ENCODE data around the gene METTL27.

The METTL27 gene

GRCh38 chr7:73842067-73842976, at the start of gene METTL27:
Gene METTL27 (minus strand): TSS chr7:73842516. CDS start chr7:73842140, 376 bp downstream.
- TF ChIP-seq L3MBTL2 (conservative IDR thresholded peaks at IDR 0.05) (peak; percentile 39), FOXK2 (IDR thresholded peaks at IDR 0.05) (no peak)
- CTCF ChIA-PET: interaction anchor here (0.6 to 1.1 kb wide), 4 partner anchors 8 to 103 kb away, joined by 3 to 5 read pairs (median 4); no protein-coding TSS in a partner anchor
- POLR2A ChIA-PET: interaction anchor here (0.5 to 1.4 kb wide), 13 partner anchors 8 to 105 kb away, joined by 3 to 10 read pairs (median 3); partner anchors contain the start of gene ABHD11
- DNase-seq (ENCODE audit: extremely low spot score): peak; percentile 95

GRCh38 chr7:73891178-73891885, 49.0 kb upstream of the METTL27 start:
- POLR2A ChIA-PET: interaction anchor here (0.6 kb wide), 1 partner anchor 31 kb away, joined by 3 read pairs; no protein-coding TSS in a partner anchor
- TF ChIP-seq NFRKB (IDR thresholded peaks at IDR 0.05) (no peak), PKNOX1 (IDR thresholded peaks at IDR 0.05) (peak; percentile 82)
- CTCF ChIA-PET: interaction anchor here (1.2 kb wide), 1 partner anchor 10 kb away, joined by 7 read pairs; no protein-coding TSS in a partner anchor
- DNase-seq (ENCODE audit: extremely low spot score): no peak

GRCh38 chr7:73890555-73891147, 48.3 kb upstream of the METTL27 start:
- POLR2A ChIA-PET: no interaction called here
- CTCF ChIA-PET: no interaction called here
- DNase-seq (ENCODE audit: extremely low spot score): no peak
- TF ChIP-seq TARDBP (IDR thresholded peaks at IDR 0.05): no peak
- TF ChIP-seq ARNT (IDR thresholded peaks at IDR 0.05): no peak
- no peak for TF ChIP-seq FOXM1 (IDR thresholded peaks at IDR 0.05; ENCODE audit: borderline replicate concordance)
- TF ChIP-seq HDGF (IDR thresholded peaks at IDR 0.05; ENCODE audit: borderline replicate concordance): no peak
- no peak for TF ChIP-seq FOXK2 (IDR thresholded peaks at IDR 0.05)
- no peak for TF ChIP-seq NFRKB (IDR thresholded peaks at IDR 0.05)
- TF ChIP-seq FOXA1 (IDR thresholded peaks at IDR 0.05): no peak
- TF ChIP-seq ELF4 (IDR thresholded peaks at IDR 0.05): no peak
- TF ChIP-seq CTBP1 (IDR thresholded peaks at IDR 0.05; ENCODE audit: borderline replicate concordance): no peak
- no peak for TF ChIP-seq SP1 (IDR thresholded peaks at IDR 0.05)

- ChIA-PET POLR2A (no interaction called here), CTCF (no interaction called here)
- DNase-seq (ENCODE audit: extremely low spot score): no peak
- no peak for TF ChIP-seq FOXM1 (IDR thresholded peaks at IDR 0.05; ENCODE audit: borderline replicate concordance)
- no peak for TF ChIP-seq BHLHE40 (IDR thresholded peaks at IDR 0.05; ENCODE audit: borderline replicate concordance)
- TF ChIP-seq PKNOX1 (IDR thresholded peaks at IDR 0.05): peak; percentile 80
Measured at GRCh38 chr7:73888959-73889358, 46.6 kb upstream of the METTL27 start.

GRCh38 chr7:73887762-73888161, 45.4 kb upstream of the METTL27 start:
- ChIA-PET POLR2A (no interaction called here), CTCF (no interaction called here)
- TF ChIP-seq TARDBP (IDR thresholded peaks at IDR 0.05) (no peak), FOXA1 (IDR thresholded peaks at IDR 0.05) (no peak), LEF1 (IDR thresholded peaks at IDR 0.05; ENCODE audit: borderline replicate concordance) (no peak), CTBP1 (IDR thresholded peaks at IDR 0.05; ENCODE audit: borderline replicate concordance) (no peak), NFRKB (IDR thresholded peaks at IDR 0.05) (no peak), SP1 (IDR thresholded peaks at IDR 0.05) (no peak), ZNF384 (IDR thresholded peaks at IDR 0.05) (no peak), SUZ12 (IDR thresholded peaks at IDR 0.05) (no peak), ELF4 (IDR thresholded peaks at IDR 0.05) (no peak), FOXM1 (IDR thresholded peaks at IDR 0.05; ENCODE audit: borderline replicate concordance) (no peak), HDGF (IDR thresholded peaks at IDR 0.05; ENCODE audit: borderline replicate concordance) (no peak), PKNOX1 (IDR thresholded peaks at IDR 0.05) (no peak), L3MBTL2 (conservative IDR thresholded peaks at IDR 0.05) (no peak), ARNT (IDR thresholded peaks at IDR 0.05) (no peak), FOXK2 (IDR thresholded peaks at IDR 0.05) (no peak), BHLHE40 (IDR thresholded peaks at IDR 0.05; ENCODE audit: borderline replicate concordance) (no peak)
- DNase-seq (ENCODE audit: extremely low spot score): no peak

All from HEK293T (cell line).